ENCODE measurements around the gene ATF7IP2.

DNA sequence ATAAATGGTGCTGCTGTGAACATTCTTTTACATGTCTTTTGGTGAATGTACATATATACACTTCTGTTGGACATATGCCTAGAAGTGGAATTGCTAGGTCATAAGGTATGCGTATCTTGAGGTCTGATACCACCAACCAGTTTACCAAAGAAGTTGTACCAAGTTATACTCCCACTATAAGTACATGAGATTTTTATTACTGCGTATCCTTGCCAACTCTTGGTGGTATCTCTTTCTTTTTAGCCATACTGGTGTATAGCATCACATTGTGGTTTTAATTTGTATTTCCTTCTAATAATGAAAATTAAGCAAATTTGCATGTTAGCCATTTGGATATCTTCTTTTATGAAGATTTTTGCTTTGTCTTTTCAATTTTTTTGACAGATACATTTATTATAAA lies 80.5 kb downstream of the ATF7IP2 start:
- TF ChIP-seq, protein P1, sequence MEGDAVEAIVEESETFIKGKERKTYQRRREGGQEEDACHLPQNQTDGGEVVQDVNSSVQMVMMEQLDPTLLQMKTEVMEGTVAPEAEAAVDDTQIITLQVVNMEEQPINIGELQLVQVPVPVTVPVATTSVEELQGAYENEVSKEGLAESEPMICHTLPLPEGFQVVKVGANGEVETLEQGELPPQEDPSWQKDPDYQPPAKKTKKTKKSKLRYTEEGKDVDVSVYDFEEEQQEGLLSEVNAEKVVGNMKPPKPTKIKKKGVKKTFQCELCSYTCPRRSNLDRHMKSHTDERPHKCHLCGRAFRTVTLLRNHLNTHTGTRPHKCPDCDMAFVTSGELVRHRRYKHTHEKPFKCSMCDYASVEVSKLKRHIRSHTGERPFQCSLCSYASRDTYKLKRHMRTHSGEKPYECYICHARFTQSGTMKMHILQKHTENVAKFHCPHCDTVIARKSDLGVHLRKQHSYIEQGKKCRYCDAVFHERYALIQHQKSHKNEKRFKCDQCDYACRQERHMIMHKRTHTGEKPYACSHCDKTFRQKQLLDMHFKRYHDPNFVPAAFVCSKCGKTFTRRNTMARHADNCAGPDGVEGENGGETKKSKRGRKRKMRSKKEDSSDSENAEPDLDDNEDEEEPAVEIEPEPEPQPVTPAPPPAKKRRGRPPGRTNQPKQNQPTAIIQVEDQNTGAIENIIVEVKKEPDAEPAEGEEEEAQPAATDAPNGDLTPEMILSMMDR (IDR thresholded peaks at IDR 0.05): no peak
- no peak for TF ChIP-seq POLR2A (IDR thresholded peaks at IDR 0.05)

All from thyroid gland (tissue), 4 donors.